COLO829 (cell line): ENCODE results near the gene PSMG4.
"Not testable (repeated sequence)": the region's sequence is repeated elsewhere in the genome, so short reads cannot be mapped to it uniquely, and the experiment has no call there.

Source experiments
- DNase-seq: peaks from one replicate; pipeline ENCODE4 v3.0.0; 2012; ENCODE audit warnings: low spot score

PSMG4 gene

GRCh38 chr6:3230900-3231246, 27.9 kb upstream of the PSMG4 start:
- DNase-seq: no peak

GRCh38 chr6:3231247-3232016, 27.3 kb upstream of the PSMG4 start:
- no peak for DNase-seq

GRCh38 chr6:3232017-3232945, 26.5 kb upstream of the PSMG4 start:
- no peak for DNase-seq

GRCh38 chr6:3233321-3233720, 25.4 kb upstream of the PSMG4 start:
- no peak for DNase-seq

- no peak for DNase-seq
Observed at GRCh38 chr6:3233904-3234303, 24.8 kb upstream of the PSMG4 start.

- no peak for DNase-seq
Observed at GRCh38 chr6:3235486-3235885, 23.3 kb upstream of the PSMG4 start.

GRCh38 chr6:3236005-3236404, 22.7 kb upstream of the PSMG4 start:
- no peak for DNase-seq

- DNase-seq: no peak
Observed at GRCh38 chr6:3237761-3238662, 20.7 kb upstream of the PSMG4 start.

- no peak for DNase-seq
Observed at GRCh38 chr6:3239110-3239830, 19.5 kb upstream of the PSMG4 start.

- no peak for DNase-seq
Observed at GRCh38 chr6:3240595-3240994, 18.2 kb upstream of the PSMG4 start.

GRCh38 chr6:3241745-3242144, 17.0 kb upstream of the PSMG4 start:
- not testable (repeated sequence) for DNase-seq

GRCh38 chr6:3242768-3243167, 16.0 kb upstream of the PSMG4 start:
- DNase-seq: no peak

- DNase-seq: no peak
Observed at GRCh38 chr6:3244003-3244831, 14.5 kb upstream of the PSMG4 start.

- not testable (repeated sequence) for DNase-seq
Observed at GRCh38 chr6:3244832-3245161, 13.9 kb upstream of the PSMG4 start.

GRCh38 chr6:3245216-3245615, 13.5 kb upstream of the PSMG4 start:
- no peak for DNase-seq

GRCh38 chr6:3247255-3248146, 11.2 kb upstream of the PSMG4 start:
- DNase-seq: peak; percentile 98

GRCh38 chr6:3249821-3250220, 8.9 kb upstream of the PSMG4 start:
- DNase-seq: no peak

GRCh38 chr6:3250231-3250675, 8.5 kb upstream of the PSMG4 start:
- no peak for DNase-seq

- DNase-seq: peak; percentile 88
Observed at GRCh38 chr6:3251462-3252314, 7.1 kb upstream of the PSMG4 start.
